ENCODE data around the gene NRARP.

DNA sequence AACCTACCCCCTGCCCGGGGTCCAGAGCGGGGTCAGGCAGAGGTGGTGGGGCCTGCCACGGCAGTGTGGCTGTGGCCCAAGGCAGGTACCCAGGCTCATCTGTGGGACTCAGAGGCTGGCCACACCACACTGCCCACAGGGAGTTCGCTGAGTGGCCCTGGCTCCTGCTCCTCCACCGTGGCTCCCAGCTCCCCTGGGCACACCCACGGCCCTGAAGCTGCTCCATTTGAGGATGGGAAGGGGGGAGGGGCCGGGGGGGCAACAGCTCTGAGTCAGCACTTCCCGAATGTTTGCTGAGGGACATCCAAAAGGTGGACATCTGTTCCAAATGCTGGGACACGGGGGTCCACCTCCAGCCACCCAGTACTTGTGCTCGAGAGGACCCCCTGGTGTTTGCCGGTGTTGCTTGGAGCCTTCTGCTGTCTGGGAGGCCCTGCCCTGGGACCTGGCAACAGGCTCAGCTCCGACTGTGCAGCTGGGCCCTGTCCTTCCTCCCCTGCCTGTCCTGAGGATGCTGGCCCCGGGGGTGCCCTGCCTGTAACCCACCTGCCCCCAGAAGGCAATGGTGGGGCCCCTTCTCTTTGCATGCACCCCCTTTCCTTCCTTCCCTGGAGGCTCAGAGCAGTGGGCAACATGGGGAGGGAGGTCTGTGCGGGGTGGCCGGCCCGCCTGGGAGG, 2.5 kb upstream of the NRARP start:
- TF ChIP-seq, protein P1, sequence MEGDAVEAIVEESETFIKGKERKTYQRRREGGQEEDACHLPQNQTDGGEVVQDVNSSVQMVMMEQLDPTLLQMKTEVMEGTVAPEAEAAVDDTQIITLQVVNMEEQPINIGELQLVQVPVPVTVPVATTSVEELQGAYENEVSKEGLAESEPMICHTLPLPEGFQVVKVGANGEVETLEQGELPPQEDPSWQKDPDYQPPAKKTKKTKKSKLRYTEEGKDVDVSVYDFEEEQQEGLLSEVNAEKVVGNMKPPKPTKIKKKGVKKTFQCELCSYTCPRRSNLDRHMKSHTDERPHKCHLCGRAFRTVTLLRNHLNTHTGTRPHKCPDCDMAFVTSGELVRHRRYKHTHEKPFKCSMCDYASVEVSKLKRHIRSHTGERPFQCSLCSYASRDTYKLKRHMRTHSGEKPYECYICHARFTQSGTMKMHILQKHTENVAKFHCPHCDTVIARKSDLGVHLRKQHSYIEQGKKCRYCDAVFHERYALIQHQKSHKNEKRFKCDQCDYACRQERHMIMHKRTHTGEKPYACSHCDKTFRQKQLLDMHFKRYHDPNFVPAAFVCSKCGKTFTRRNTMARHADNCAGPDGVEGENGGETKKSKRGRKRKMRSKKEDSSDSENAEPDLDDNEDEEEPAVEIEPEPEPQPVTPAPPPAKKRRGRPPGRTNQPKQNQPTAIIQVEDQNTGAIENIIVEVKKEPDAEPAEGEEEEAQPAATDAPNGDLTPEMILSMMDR (conservative IDR thresholded peaks at IDR 0.05; ENCODE audit: low read length) = peak; percentile 26; the same call in 1 of the 2 replicates
- TF ChIP-seq EZH2phosphoT487 (IDR thresholded peaks at IDR 0.05; ENCODE audit: borderline replicate concordance, low read depth, low read length) = no peak
